ENCODE measurements around the gene DEFB118. TPM values are rescaled to one million over a fixed set of nuclear protein-coding genes. Genes with fewer than 3 reads are reported as not detected.

The DEFB118 gene
- total and polyA plus RNA-seq, 2 donors (not counting 3 experiments of a cell fraction or from before 2014, with no cell fraction given) = not detected

DNA sequence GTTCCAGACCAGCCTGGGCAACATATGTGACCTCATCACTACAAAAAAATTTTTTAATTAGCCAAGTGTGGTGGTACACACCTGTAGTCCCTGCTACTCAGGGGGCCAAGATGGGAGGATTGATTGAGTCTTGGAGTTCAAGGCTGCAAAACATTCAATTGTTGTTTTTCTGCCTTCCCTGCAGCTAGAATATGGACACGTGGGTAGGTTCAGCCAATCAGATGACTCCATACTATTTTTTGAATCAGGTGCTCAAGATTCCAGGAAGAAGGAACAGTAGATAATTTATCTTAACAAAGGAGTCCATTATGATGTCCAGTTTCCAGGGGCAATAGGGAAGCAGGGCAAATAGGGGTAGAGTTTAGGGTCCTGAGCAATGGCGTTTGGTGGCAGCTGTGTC lies 24.4 kb downstream of the DEFB118 start:
- no peak overlapping the region for H3K4me3 ChIP-seq (replicated peaks in 1 of 3; ENCODE audit: insufficient read depth in 1 of 3, low read depth in 1 of 3, low read length in 3 of 3)
- no TSS peak for BruUV-seq (replicated peaks)
- no peak overlapping the region for H3K4me2 ChIP-seq (ENCODE audit: insufficient read depth, low read length)
- H4K20me1 ChIP-seq (replicated peaks; ENCODE audit: control insufficient read depth, extremely low read depth, insufficient read depth, low read length) = no peaks in the 10 kb centered on the region
- no peaks in the 10 kb centered on the region for H3K36me3 ChIP-seq (ENCODE audit: control insufficient read depth in 2 of 2, extremely low read depth in 1 of 2, insufficient read depth in 2 of 2, low read length in 2 of 2)
- no peaks in the 10 kb centered on the region for H3K4me1 ChIP-seq (ENCODE audit: control insufficient read depth, extremely low read depth, insufficient read depth, low read length)
- ChIA-PET CTCF (interaction anchor here (1.1 kb wide), 1 partner anchor 20 kb away, joined by 4 read pairs; no protein-coding TSS in a partner anchor), POLR2A (no interaction called here)
- DNase-seq (ENCODE audit: low read depth, low spot score) (no peak), FAIRE-seq (no peak)
- no peaks in the 10 kb centered on the region for H3K9me1 ChIP-seq (replicated peaks; ENCODE audit: control insufficient read depth, extremely low read depth, insufficient read depth, low read length)
- dilution Hi-C loops (cut with MboI; ENCODE audit: extremely low pct_ligation_motif_present, low sequenced_read_pairs) = no loop called here
- no peaks in the 10 kb centered on the region for H3K79me2 ChIP-seq (ENCODE audit: control insufficient read depth, insufficient read depth, low read length)
- intact Hi-C loops (cut with micrococcal nuclease) = no loop called here
- H3K9me3 ChIP-seq (replicated peaks; ENCODE audit: control insufficient read depth, insufficient read depth, low read length) = no peaks in the 10 kb centered on the region
- H3K27me3 ChIP-seq (ENCODE audit: control insufficient read depth in 2 of 2, insufficient read depth in 2 of 2, low read length in 2 of 2) = no peaks in the 10 kb centered on the region
- no peak overlapping the region for H3K9ac ChIP-seq (replicated peaks; ENCODE audit: extremely low read depth, insufficient read depth, low read length)
- no peak overlapping the region for H2AFZ ChIP-seq (ENCODE audit: low read depth, low read length)
- H3K27ac ChIP-seq (ENCODE audit: insufficient read depth, low read depth, low read length) = no peak overlapping the region
- TF ChIP-seq POLR2AphosphoS5 (IDR thresholded peaks at IDR 0.05; ENCODE audit: insufficient read depth, low read depth, low read length) = no peak
- TF ChIP-seq, protein P1, sequence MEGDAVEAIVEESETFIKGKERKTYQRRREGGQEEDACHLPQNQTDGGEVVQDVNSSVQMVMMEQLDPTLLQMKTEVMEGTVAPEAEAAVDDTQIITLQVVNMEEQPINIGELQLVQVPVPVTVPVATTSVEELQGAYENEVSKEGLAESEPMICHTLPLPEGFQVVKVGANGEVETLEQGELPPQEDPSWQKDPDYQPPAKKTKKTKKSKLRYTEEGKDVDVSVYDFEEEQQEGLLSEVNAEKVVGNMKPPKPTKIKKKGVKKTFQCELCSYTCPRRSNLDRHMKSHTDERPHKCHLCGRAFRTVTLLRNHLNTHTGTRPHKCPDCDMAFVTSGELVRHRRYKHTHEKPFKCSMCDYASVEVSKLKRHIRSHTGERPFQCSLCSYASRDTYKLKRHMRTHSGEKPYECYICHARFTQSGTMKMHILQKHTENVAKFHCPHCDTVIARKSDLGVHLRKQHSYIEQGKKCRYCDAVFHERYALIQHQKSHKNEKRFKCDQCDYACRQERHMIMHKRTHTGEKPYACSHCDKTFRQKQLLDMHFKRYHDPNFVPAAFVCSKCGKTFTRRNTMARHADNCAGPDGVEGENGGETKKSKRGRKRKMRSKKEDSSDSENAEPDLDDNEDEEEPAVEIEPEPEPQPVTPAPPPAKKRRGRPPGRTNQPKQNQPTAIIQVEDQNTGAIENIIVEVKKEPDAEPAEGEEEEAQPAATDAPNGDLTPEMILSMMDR (IDR thresholded peaks at IDR 0.05; ENCODE audit: extremely low read depth in 1 of 2, insufficient read depth in 1 of 2, low read depth in 1 of 2, low read length in 2 of 2) = no peak
- no peak for TF ChIP-seq GATA2 (IDR thresholded peaks at IDR 0.05; ENCODE audit: insufficient read depth, insufficient read length, low read depth, low read length)

DNA sequence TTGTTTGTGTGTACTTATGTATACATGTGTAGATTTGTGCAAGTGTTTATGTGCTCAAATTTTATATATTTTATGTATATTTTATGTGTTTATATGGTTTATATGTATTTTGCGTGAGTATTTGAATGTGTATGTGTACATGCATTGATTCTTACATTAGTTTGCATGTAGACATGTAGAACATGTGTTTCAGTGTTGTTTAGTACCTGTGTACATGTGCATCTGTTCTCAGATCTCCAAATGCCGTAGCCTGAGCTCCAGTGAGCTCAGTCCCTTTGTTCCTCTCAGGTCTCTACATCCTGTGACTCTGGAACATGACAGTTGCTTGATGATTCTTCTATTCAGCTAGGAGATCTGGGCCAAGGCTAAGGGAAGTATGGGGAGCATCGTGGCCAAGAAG lies 26.5 kb downstream of the DEFB118 start:
- Histone ChIP-seq H3K4me1 (ENCODE audit: control insufficient read depth, extremely low read depth, insufficient read depth, low read length) (no peaks in the 10 kb centered on the region), H4K20me1 (replicated peaks; ENCODE audit: control insufficient read depth, extremely low read depth, insufficient read depth, low read length) (no peaks in the 10 kb centered on the region), H3K4me2 (ENCODE audit: insufficient read depth, low read length) (no peak overlapping the region), H3K27me3 (ENCODE audit: control insufficient read depth in 2 of 2, insufficient read depth in 2 of 2, low read length in 2 of 2) (no peaks in the 10 kb centered on the region), H3K79me2 (ENCODE audit: control insufficient read depth, insufficient read depth, low read length) (no peaks in the 10 kb centered on the region), H3K4me3 (replicated peaks in 1 of 3; ENCODE audit: insufficient read depth in 1 of 3, low read depth in 1 of 3, low read length in 3 of 3) (no peak overlapping the region), H3K9me3 (replicated peaks; ENCODE audit: control insufficient read depth, insufficient read depth, low read length) (no peaks in the 10 kb centered on the region), H2AFZ (ENCODE audit: low read depth, low read length) (no peak overlapping the region), H3K27ac (ENCODE audit: insufficient read depth, low read depth, low read length) (no peak overlapping the region), H3K9ac (replicated peaks; ENCODE audit: extremely low read depth, insufficient read depth, low read length) (no peak overlapping the region), H3K9me1 (replicated peaks; ENCODE audit: control insufficient read depth, extremely low read depth, insufficient read depth, low read length) (no peaks in the 10 kb centered on the region), H3K36me3 (ENCODE audit: control insufficient read depth in 2 of 2, extremely low read depth in 1 of 2, insufficient read depth in 2 of 2, low read length in 2 of 2) (no peaks in the 10 kb centered on the region)
- BruUV-seq (replicated peaks) = no TSS peak
- no peak for DNase-seq (ENCODE audit: low read depth, low spot score)
- no peak for TF ChIP-seq JUN (IDR thresholded peaks at IDR 0.05; ENCODE audit: borderline replicate concordance, insufficient read depth, insufficient read length, low read depth)
- TF ChIP-seq EZH2 (IDR thresholded peaks at IDR 0.05; ENCODE audit: borderline replicate concordance, low read depth, low read length, severe bottlenecking) = no peak
- no peak for TF ChIP-seq GATA2 (IDR thresholded peaks at IDR 0.05; ENCODE audit: insufficient read depth, insufficient read length, low read depth, low read length)
- TF ChIP-seq POLR2AphosphoS5 (IDR thresholded peaks at IDR 0.05; ENCODE audit: insufficient read depth, low read depth, low read length) = no peak
- no peak for TF ChIP-seq FOS (IDR thresholded peaks at IDR 0.05; ENCODE audit: borderline replicate concordance, insufficient read depth, low read length)
- TF ChIP-seq, protein P2, sequence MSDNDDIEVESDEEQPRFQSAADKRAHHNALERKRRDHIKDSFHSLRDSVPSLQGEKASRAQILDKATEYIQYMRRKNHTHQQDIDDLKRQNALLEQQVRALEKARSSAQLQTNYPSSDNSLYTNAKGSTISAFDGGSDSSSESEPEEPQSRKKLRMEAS (IDR thresholded peaks at IDR 0.05; ENCODE audit: insufficient read depth, insufficient read length) = no peak
- no peak for TF ChIP-seq MYC (IDR thresholded peaks at IDR 0.05; ENCODE audit: low read depth, low read length)
- TF ChIP-seq, protein P1 (IDR thresholded peaks at IDR 0.05; ENCODE audit: extremely low read depth in 1 of 2, insufficient read depth in 1 of 2, low read depth in 1 of 2, low read length in 2 of 2) = no peak
- no peak for TF ChIP-seq POLR2A (IDR thresholded peaks at IDR 0.05; ENCODE audit: low read depth, low read length)
- CTCF ChIA-PET = no interaction called here
- no peak for FAIRE-seq
- intact Hi-C loops (cut with micrococcal nuclease) = no loop called here
- POLR2A ChIA-PET = no interaction called here
- dilution Hi-C loops (cut with MboI; ENCODE audit: extremely low pct_ligation_motif_present, low sequenced_read_pairs) = no loop called here

All from endothelial cell of umbilical vein (primary cell).